ENCODE measurements around the gene GRK1.
"Not testable (repeated sequence)": the region's sequence is repeated elsewhere in the genome, so short reads cannot be mapped to it uniquely, and the experiment has no call there.

GRK1 gene

DNA sequence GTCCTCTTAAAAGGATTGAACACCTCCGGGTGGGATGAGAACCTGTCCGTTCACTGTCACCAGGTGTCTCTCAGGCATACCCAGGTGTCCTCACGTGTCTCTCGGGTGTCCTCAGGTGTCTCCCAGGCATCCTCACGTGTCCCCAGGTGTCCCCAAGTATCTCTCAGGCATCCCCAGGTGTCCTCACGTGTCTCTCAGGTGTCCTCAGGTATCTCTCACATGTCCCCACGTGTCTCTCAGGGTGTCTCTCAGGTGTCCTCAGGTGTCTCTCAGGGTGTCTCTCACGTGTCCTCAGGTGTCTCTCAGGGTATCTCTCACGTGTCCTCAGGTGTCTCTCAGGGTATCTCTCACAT lies 42.8 kb upstream of the GRK1 start:
- no peak overlapping the region for H3K4me3 ChIP-seq (ENCODE audit: insufficient read depth, low read depth, low read length, poor library complexity, severe bottlenecking)
- no peak overlapping the region for H3K27ac ChIP-seq (ENCODE audit: insufficient read depth, low read length, poor library complexity, severe bottlenecking)
- peaks cover 8% of the 10 kb centered on the region for H3K36me3 ChIP-seq (ENCODE audit: control insufficient read depth, insufficient read depth, low read length)
- H3K9me3 ChIP-seq (ENCODE audit: control insufficient read depth, low read length), result no peaks in the 10 kb centered on the region
- H3K4me1 ChIP-seq (ENCODE audit: control insufficient read depth, insufficient read depth, low read length, poor library complexity, severe bottlenecking), result no peaks in the 10 kb centered on the region
- no peak for DNase-seq
- no peaks in the 10 kb centered on the region for H3K27me3 ChIP-seq (replicated peaks; ENCODE audit: control insufficient read depth, insufficient read depth, low read length, poor library complexity, severe bottlenecking)

DNA sequence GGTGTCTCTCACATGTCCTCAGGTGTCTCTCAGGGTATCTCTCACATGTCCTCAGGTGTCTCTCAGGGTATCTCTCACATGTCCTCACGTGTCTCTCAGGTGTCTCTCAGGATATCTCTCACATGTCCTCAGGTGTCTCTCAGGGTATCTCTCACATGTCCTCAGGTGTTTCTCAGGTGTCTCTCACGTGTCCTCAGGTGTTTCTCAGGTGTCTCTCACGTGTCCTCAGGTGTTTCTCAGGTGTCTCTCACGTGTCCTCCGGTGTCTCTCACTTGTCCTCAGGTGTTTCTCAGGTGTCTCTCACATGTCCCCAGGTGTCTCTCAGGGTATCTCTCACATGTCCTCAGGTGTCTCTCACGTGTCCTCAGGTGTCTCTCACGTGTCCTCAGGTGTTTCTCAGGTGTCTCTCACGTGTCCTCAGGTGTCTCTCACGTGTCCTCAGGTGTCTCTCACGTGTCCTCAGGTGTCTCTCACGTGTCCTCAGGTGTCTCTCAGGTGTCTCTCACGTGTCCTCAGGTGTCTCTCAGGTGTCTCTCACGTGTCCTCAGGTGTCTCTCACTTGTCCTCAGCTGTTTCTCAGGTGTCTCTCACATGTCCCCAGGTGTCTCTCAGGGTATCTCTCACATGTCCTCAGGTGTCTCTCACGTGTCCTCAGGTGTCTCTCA lies 42.2 kb upstream of the GRK1 start:
- H3K36me3 ChIP-seq (ENCODE audit: control insufficient read depth, insufficient read depth, low read length); H3K4me1 ChIP-seq (ENCODE audit: control insufficient read depth, insufficient read depth, low read length, poor library complexity, severe bottlenecking); H3K4me3 ChIP-seq (ENCODE audit: insufficient read depth, low read depth, low read length, poor library complexity, severe bottlenecking); H3K9me3 ChIP-seq (ENCODE audit: control insufficient read depth, low read length); H3K27me3 ChIP-seq (replicated peaks; ENCODE audit: control insufficient read depth, insufficient read depth, low read length, poor library complexity, severe bottlenecking); DNase-seq; H3K27ac ChIP-seq (ENCODE audit: insufficient read depth, low read length, poor library complexity, severe bottlenecking): not testable (repeated sequence)

GRCh38 chr13:113625965-113626721 lies 40.9 kb upstream of the GRK1 start:
- H3K4me3 ChIP-seq (ENCODE audit: insufficient read depth, low read depth, low read length, poor library complexity, severe bottlenecking), result no peak overlapping the region
- H3K9me3 ChIP-seq (ENCODE audit: control insufficient read depth, low read length), result no peaks in the 10 kb centered on the region
- DNase-seq, result no peak
- H3K36me3 ChIP-seq (ENCODE audit: control insufficient read depth, insufficient read depth, low read length), result peaks cover 11% of the 10 kb centered on the region
- H3K27ac ChIP-seq (ENCODE audit: insufficient read depth, low read length, poor library complexity, severe bottlenecking), result no peak overlapping the region
- no peaks in the 10 kb centered on the region for H3K27me3 ChIP-seq (replicated peaks; ENCODE audit: control insufficient read depth, insufficient read depth, low read length, poor library complexity, severe bottlenecking)
- H3K4me1 ChIP-seq (ENCODE audit: control insufficient read depth, insufficient read depth, low read length, poor library complexity, severe bottlenecking), result no peaks in the 10 kb centered on the region

GRCh38 chr13:113627136-113627535 lies 39.9 kb upstream of the GRK1 start:
- H3K27me3 ChIP-seq (replicated peaks; ENCODE audit: control insufficient read depth, insufficient read depth, low read length, poor library complexity, severe bottlenecking), result no peaks in the 10 kb centered on the region
- H3K36me3 ChIP-seq (ENCODE audit: control insufficient read depth, insufficient read depth, low read length), result peaks cover 21% of the 10 kb centered on the region
- no peak for DNase-seq
- H3K9me3 ChIP-seq (ENCODE audit: control insufficient read depth, low read length), result no peaks in the 10 kb centered on the region
- H3K4me1 ChIP-seq (ENCODE audit: control insufficient read depth, insufficient read depth, low read length, poor library complexity, severe bottlenecking), result no peaks in the 10 kb centered on the region
- no peak overlapping the region for H3K27ac ChIP-seq (ENCODE audit: insufficient read depth, low read length, poor library complexity, severe bottlenecking)
- H3K4me3 ChIP-seq (ENCODE audit: insufficient read depth, low read depth, low read length, poor library complexity, severe bottlenecking), result no peak overlapping the region

- Histone ChIP-seq H3K4me1 (ENCODE audit: control insufficient read depth, insufficient read depth, low read length, poor library complexity, severe bottlenecking) (no peaks in the 10 kb centered on the region), H3K36me3 (ENCODE audit: control insufficient read depth, insufficient read depth, low read length) (peaks cover 23% of the 10 kb centered on the region), H3K9me3 (ENCODE audit: control insufficient read depth, low read length) (no peaks in the 10 kb centered on the region), H3K27me3 (replicated peaks; ENCODE audit: control insufficient read depth, insufficient read depth, low read length, poor library complexity, severe bottlenecking) (no peaks in the 10 kb centered on the region), H3K4me3 (ENCODE audit: insufficient read depth, low read depth, low read length, poor library complexity, severe bottlenecking) (no peak overlapping the region), H3K27ac (ENCODE audit: insufficient read depth, low read length, poor library complexity, severe bottlenecking) (no peak overlapping the region)
- DNase-seq, result no peak
Observed at GRCh38 chr13:113628291-113629270, 38.4 kb upstream of the GRK1 start.

DNA sequence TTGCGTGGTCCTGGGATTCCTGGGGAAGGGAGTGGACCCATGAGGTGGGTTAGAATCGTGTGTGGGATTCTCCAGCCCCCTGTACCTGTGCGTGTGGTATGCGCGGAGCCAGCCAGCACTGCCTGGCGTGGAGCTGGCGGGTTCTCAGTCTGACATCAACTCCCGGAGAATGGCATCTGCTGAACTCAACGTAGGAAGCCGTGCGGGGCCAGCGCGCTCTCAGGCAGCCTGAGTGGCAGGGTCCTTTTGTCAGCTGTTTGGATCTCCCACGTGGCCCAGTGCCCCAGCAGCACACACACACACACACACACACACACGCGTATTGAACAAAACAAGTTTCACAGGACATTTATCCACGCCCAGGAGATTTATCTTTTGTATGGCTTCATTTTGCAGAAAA lies 37.2 kb upstream of the GRK1 start:
- H3K27ac ChIP-seq (ENCODE audit: insufficient read depth, low read length, poor library complexity, severe bottlenecking), result no peak overlapping the region
- H3K4me3 ChIP-seq (ENCODE audit: insufficient read depth, low read depth, low read length, poor library complexity, severe bottlenecking), result no peak overlapping the region
- H3K9me3 ChIP-seq (ENCODE audit: control insufficient read depth, low read length), result no peaks in the 10 kb centered on the region
- H3K27me3 ChIP-seq (replicated peaks; ENCODE audit: control insufficient read depth, insufficient read depth, low read length, poor library complexity, severe bottlenecking), result no peaks in the 10 kb centered on the region
- H3K36me3 ChIP-seq (ENCODE audit: control insufficient read depth, insufficient read depth, low read length), result peaks cover 32% of the 10 kb centered on the region
- H3K4me1 ChIP-seq (ENCODE audit: control insufficient read depth, insufficient read depth, low read length, poor library complexity, severe bottlenecking), result no peaks in the 10 kb centered on the region
- no peak for DNase-seq

GRCh38 chr13:113630296-113630695 lies 36.7 kb upstream of the GRK1 start:
- H3K9me3 ChIP-seq (ENCODE audit: control insufficient read depth, low read length), result no peaks in the 10 kb centered on the region
- DNase-seq, result no peak
- no peaks in the 10 kb centered on the region for H3K27me3 ChIP-seq (replicated peaks; ENCODE audit: control insufficient read depth, insufficient read depth, low read length, poor library complexity, severe bottlenecking)
- no peaks in the 10 kb centered on the region for H3K4me1 ChIP-seq (ENCODE audit: control insufficient read depth, insufficient read depth, low read length, poor library complexity, severe bottlenecking)
- no peak overlapping the region for H3K27ac ChIP-seq (ENCODE audit: insufficient read depth, low read length, poor library complexity, severe bottlenecking)
- peaks cover 36% of the 10 kb centered on the region for H3K36me3 ChIP-seq (ENCODE audit: control insufficient read depth, insufficient read depth, low read length)
- H3K4me3 ChIP-seq (ENCODE audit: insufficient read depth, low read depth, low read length, poor library complexity, severe bottlenecking), result no peak overlapping the region

DNA sequence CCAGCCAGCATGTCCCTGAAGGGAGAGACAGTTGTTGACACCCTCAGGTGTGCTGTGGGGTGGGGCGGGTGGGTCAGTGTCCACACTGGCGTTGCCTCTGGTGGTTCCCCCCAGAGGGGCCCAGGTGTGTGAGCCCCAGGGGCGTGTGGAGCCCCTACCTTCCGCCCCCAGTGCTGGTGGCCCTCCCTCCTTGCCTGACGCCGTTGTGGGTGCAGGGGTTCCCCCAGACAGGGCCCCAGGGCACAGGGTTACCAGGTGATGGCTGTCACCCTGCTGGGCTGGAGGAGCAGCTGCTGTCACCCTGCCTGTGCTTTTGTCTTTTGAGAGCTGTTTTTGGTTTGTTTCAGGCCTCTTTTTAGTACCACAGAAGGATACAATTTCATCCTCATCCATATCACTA lies 36.2 kb upstream of the GRK1 start:
- Histone ChIP-seq H3K4me1 (ENCODE audit: control insufficient read depth, insufficient read depth, low read length, poor library complexity, severe bottlenecking) (no peaks in the 10 kb centered on the region), H3K4me3 (ENCODE audit: insufficient read depth, low read depth, low read length, poor library complexity, severe bottlenecking) (no peak overlapping the region), H3K27me3 (replicated peaks; ENCODE audit: control insufficient read depth, insufficient read depth, low read length, poor library complexity, severe bottlenecking) (no peaks in the 10 kb centered on the region), H3K36me3 (ENCODE audit: control insufficient read depth, insufficient read depth, low read length) (peaks cover 41% of the 10 kb centered on the region), H3K27ac (ENCODE audit: insufficient read depth, low read length, poor library complexity, severe bottlenecking) (no peak overlapping the region), H3K9me3 (ENCODE audit: control insufficient read depth, low read length) (no peaks in the 10 kb centered on the region)
- no peak for DNase-seq

GRCh38 chr13:113631341-113632095 lies 35.5 kb upstream of the GRK1 start:
- Histone ChIP-seq H3K27me3 (replicated peaks; ENCODE audit: control insufficient read depth, insufficient read depth, low read length, poor library complexity, severe bottlenecking) (no peaks in the 10 kb centered on the region), H3K27ac (ENCODE audit: insufficient read depth, low read length, poor library complexity, severe bottlenecking) (no peak overlapping the region), H3K4me3 (ENCODE audit: insufficient read depth, low read depth, low read length, poor library complexity, severe bottlenecking) (no peak overlapping the region), H3K9me3 (ENCODE audit: control insufficient read depth, low read length) (no peaks in the 10 kb centered on the region), H3K4me1 (ENCODE audit: control insufficient read depth, insufficient read depth, low read length, poor library complexity, severe bottlenecking) (no peaks in the 10 kb centered on the region), H3K36me3 (ENCODE audit: control insufficient read depth, insufficient read depth, low read length) (peaks cover 46% of the 10 kb centered on the region)
- no peak for DNase-seq

Measured in effector memory CD4-positive, alpha-beta T cell (primary cell).